Central memory CD4-positive, alpha-beta T cell (primary cell): Measurements from ENCODE around the gene MADD.

Experiments
- DNase-seq: peaks from one replicate; pipeline ENCODE4 v3.0.0; 2022
- total RNA-seq, 3 experiments: gene quantifications; one replicate each; lab custom pipeline; 2026; lab: John Stamatoyannopoulos, UW

Gene MADD
- total RNA-seq, result 104 to 217 (median 167) reads per million in 3 experiments

DNA sequence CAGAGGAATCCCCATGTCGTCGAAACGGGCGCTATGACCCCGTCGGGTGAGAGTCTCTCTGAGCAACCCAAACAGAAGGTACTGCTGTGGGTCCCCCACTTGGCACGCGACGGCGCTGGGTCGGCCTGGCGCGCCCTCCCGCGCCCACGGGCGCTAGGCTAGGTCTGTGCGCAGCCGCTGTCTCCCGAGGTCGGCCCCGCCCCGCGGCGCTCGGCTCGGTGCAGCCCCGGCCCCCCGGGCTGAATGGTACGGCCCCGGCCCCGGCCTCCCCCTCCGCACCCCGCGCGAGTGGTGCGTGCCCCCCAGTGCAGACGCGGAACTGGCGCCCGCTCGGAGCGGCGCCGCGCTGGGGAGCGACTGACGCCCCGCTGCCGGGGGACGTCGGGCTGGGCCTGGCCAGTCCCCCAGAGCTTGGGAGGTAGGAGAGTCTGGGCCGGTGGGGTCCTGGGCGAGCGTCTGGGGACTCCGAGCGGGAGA, at the start of gene MADD:
Gene MADD, plus strand, starts transcription at position 305 of the 477 bp plus-strand sequence.
- peak; percentile 89 for DNase-seq

DNA sequence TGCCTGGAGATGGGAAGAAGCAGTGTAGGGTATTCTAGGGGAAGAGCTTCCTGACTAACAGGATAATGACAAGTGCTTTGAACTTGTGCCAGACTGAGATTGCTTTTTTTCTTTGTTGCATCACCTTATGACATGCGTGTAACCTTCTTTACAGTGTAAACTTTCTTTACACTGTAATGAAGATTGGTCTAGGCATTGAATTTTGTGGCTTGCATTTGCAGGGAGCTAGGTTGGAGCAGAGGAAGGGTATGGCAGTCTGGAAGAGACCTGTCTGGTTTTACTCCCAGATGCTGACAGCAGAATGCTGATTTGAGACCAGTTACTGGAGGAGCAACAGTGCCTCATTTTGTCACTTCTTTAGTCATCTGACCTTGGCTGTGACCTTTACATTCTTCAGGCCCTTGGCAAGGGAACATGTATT, 49.5 kb upstream of the MADD start:
- no peak for DNase-seq

DNA sequence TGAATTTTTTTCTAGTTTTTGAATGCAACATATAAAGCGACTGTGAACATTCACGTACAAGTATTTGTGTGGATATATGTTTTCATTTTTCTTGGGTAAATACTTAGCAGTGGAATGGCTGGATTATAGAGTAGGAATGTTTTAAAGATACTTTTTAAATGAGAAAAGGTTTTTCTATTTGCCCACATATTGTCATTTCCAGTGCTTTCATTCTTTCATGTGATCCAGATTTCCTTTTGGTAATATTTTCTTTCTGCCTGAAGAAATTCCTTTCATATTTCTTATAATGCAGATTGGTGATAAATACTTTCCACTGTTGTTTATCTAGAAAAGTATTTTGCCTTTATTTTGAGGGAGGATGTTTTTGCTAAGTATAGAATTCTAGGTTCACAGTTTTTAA, 47.2 kb upstream of the MADD start:
- DNase-seq, result no peak

DNA sequence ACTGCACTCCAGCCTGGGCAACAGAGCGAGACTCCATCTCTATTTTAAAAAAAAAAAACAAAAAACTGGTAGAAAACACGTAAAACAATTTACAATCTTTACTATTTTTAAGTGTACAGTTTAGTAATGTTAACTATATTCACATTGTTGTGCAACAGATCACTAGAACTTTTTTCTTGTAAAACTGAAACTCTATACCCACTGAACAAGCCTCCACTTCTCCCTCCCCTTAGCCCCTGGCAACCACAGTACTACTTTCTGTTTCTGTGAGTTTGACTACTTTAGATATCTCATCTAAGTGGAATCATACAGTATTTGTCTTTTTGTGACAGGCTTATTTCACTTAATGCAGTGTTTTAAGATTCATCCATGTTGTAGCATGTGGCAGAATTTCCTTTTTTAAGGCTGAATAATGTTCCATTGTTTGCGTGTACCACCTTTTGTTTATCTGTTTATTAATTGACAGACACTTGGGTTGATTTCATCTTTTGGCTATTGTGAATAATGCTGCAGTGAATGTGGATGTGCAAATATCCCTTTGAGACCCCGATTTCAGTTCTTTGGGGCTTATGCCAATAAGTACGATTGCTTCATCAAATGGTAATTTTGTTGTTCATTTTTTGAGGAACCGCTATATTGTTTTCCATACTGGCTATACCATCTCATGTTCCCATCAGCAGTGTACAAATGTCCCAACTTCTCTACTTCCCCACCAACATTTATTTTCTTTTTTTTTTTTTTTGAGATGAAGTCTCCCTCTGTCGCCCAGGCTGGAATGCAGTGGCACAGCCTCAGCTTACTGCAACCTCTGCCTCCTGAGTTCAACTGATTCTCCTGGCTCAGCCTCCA, 44.2 kb upstream of the MADD start:
- DNase-seq, result no peak

DNA sequence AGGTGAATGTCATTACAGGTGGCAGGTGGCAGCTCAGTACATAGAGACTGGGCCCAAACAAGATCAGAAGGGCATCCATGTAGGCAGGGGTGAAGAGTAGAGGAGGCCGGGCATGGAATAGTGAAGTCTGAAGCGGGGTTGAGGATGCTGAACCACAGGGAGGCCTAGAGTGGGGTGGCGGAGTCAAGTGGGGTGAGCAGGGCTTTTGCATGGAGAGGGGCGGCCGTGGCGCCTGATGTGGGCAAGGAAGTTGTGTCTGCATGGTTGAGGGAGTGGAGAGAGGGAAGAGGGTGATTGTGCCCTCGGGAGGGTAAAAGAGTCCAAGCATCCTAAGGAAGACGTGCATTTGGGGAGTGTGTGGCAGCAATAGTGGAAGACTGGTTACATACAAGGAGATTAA, 40.8 kb upstream of the MADD start:
- no peak for DNase-seq

DNA sequence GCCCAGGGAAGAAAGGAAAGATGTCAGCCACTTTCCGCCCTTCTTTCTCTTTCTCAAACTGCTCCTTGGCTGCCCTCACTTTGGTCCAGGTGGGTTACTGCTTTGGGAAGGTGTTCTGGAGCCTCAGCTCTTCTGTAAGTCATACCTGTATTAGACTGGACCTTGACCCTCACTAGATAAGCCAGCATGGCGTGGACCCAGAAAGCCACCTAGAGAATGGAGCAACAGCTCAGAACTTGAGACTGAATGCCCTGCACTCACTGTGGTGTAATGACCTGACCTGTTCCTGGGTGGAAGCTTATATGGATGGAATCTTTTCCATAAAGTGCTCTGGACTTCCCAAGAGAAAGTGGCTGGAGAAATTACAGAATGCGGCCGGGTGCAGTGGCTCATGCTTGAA, 36.9 kb upstream of the MADD start:
- no peak for DNase-seq

DNA sequence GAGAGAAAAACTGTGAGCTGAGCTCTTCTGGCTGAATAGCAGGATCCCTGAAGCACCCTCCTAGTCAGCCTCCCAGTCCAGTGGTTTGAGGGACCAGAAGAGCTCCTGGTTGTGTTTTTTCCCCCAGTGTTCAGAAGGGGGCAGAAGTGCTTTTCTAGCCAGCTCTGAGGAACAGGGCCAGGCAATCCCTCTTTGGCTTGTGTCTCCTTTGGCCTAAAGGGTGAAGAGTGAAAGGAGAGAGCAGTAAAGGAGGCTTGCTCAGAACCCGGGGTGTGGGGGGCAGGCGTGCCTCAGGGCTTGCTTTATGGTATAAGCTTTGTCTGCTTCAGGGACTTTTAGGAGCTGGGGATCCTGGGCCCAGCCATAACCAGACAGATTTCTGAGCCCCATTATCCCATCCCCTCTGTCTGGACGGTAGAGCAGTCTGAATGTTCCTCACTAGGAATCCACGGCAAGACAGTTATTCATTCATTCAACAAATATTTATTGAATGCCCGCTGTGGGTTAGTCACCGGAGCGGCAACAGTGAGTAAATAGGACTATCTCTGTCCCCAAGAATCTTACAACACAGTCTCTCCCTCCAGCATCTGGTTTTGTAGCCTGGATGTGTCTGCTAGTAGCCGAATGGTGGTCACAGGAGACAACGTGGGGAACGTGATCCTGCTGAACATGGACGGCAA, 35.8 kb upstream of the MADD start:
- no peak for DNase-seq

DNA sequence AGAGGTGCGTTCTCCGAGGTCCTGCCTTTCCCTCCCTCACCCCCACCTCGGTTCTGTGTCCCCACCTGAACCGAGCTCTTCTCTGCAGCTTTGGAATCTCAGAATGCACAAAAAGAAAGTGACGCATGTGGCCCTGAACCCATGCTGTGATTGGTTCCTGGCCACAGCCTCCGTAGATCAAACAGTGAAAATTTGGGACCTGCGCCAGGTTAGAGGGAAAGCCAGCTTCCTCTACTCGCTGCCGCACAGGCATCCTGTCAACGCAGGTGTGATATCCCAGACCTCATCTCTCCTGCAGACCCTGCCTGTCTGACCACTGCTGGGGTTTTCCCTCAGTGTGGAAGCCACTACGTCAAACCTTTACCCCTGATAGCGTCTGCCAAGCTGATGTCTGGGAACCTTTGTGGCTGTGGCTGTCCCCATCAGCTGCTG, 35.2 kb upstream of the MADD start:
- DNase-seq, result peak; percentile 87

DNA sequence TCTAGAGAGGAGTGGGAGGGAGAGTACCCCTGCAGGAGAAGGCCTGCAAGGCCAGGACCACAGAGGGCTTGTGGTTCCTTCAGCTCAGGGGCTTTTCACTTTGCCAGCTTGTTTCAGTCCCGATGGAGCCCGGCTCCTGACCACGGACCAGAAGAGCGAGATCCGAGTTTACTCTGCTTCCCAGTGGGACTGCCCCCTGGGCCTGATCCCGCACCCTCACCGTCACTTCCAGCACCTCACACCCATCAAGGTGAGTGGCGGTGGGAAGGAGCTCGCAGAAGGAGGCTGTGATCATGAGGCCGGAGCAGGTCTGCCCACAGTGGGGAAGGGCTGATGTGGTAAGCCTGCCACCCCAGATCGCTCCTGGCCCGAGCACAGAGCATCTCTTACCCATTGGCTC, 34.8 kb upstream of the MADD start:
- DNase-seq, result no peak

DNA sequence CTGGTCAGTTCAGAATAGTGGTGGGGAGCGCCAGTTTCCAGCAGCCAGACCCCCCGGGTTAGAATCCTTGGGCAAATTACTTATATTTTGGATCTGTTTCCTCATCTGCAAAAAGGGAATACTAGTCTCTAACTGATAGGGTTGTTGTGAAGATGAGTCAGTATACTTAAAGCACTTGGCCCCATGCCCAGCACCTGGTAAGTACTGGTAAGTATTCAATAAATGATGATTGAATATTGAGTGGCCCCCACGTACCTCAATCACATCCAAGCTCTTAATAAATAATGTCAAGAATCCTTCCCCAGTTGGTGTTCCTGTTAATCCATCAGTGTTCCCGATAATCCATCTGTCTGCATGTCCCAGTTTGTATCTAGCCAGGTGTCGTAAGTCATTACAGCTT, 33.5 kb upstream of the MADD start:
- DNase-seq, result no peak

DNA sequence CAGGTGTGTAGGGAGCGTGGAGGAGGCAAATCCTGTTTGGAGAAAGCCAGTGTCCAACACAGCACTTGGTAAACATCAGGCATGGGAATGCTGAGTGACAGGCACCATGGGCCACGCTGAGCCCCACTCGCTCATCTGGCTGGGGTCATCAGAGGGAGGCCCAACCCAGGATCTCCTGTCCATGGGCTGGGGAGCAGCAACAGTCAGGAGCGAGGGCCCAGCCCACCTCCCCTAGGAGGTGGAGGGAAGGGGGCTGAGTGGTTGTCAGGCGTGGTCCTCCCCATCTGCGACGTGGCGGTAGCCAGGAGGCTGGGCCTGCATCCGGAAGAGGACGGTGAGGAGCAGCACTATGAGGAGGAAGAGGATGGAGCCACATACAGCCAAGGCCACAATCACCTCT, 30.1 kb upstream of the MADD start:
- DNase-seq, result no peak

DNA sequence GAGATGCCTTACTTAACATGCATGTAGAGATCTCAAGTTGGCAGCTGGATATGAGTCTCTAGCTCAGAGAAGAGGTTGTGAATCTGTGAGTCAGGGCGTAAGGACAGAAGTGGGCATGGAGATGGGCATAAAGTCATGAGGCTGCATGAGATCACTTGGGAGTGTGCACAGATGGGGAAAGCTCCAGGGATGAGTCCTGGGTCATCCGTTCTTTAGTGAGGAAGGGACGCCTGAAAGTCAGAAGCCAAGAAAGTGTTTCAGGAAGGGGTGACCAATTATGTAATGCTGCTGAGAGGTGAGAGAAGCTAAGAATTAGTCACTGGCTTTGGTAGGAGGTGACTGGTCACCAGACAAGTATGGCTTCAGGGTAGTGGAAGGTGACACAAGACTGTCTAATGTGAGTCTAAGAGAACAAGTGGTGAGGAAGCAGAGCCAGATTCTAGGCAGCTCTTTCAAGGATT, 28.1 kb upstream of the MADD start:
- no peak for DNase-seq

DNA sequence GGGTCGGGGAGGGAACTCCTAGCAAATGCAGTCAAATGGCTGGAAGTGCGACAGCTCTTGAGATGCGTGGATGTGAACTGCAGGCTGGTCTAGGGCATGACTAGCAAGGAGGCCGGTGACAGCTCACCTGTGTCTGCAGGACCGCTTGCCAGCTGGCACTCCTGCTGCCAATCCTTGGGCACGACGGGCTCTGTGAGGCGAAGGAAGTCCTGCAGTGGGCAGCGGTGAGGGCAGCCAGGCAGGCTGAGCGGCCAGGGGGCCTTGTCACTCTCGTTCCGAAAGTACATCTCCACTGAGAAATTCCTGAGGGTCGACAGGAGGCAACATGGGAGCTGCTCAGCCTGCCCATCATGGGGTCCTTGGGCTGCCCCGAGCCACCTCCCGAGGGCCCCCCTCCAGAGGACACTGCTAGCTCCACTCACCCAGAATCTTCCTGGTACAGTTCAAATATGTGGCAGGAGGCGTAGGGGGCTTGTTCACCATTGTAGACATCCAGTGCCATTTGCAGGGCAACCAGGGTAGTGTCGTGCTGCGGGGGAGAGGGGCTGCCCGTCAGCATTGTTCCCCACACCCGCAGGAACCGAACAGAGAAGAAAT, 27.2 kb upstream of the MADD start:
- DNase-seq, result no peak

DNA sequence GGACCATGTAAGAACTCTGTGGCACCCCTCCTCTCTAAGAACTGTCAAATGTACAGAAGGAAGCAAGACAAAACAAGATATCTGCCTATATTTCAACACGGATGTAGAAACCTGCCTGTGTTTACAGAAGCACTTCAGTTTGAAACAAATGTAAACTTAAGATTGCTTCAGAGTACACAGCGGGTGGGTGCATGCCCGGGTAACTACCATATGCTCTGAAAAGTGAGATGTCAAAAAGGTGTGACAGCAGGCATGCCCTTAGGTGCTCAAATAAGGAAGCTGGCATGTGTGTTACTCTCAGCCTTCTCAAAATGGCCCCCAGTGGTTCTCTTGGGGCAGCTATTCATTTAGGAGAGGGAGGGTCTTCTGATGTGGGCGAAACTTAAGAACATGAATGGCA, 26.5 kb upstream of the MADD start:
- DNase-seq, result no peak

DNA sequence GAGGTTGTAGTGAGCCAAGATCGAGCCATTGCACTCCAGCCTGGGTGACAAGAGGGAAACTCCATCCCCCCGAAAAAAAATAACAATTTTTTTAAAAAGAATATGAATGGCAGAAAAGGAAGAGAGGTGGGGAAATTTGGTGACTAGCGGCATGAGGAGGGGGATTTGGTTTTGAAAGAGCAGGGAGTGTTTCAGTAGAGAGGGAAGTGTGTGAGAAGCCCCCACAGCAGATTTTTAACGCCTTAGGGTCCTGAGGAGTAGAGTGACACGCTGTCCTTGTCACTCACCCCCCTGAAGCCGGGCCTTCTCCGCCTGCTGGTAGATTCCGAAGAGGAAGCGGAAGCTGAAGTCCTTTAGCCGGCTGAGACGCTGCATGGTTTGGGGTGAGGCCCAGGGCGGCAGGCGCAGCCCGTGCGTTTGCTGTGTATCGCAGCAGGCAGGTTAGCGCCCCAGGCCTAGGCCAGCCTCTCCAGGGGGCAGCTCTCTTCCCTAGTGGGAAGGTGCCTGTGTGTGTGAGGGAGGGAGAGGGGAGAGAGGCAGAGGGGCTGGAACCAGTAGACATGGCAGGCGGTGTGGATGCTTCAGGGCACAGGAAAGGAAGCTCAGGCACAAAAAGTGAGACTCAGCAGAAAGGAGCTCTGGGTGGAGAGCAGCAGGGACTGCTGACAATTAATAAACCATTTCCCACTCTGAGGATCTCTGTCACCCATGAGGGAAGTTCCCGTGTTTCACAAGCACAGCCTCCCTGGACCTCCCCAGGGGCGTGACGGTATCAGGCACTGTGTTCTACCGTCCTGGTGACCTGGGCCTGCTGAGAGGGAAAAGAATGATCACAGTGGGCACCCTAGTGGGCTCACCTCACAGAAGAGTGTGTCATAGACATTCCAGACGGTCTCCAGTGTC, 25.2 kb upstream of the MADD start:
- no peak for DNase-seq

DNA sequence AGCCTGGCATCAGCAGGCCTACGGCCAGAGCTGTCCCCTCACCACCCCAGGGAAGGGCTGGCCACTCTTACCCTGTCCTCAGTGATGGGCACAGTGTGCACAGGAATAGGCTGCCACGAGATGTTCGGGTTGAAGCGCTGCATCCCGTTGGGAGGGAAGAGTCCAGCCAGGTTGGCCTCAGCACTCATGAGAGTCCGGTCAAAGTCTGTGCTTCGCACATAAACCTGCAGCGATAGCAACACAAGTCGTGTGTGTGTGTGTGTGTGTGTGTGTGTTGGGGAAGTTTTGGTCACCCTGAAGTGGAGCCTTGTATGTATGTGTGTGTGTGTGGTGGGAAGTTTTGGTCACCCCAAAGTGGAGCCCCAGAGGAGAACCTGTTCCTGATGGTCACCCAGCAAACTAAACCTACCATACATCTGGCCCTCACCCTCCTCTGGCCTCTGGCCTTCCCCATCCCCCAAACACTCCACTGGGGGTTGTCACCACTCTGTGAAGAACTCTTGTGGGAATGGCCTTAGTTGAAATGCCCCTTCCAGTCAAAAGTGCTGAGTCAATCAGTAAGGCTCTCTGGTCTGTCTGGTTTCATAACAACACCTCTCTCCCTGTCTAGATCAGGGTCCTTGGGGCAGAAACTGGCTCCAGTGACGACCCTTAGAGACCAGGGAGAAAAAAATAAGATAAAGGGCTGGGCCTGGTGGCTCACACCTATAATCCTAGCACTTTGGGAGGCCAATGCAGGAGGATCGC, 24.1 kb upstream of the MADD start:
- DNase-seq, result no peak

DNA sequence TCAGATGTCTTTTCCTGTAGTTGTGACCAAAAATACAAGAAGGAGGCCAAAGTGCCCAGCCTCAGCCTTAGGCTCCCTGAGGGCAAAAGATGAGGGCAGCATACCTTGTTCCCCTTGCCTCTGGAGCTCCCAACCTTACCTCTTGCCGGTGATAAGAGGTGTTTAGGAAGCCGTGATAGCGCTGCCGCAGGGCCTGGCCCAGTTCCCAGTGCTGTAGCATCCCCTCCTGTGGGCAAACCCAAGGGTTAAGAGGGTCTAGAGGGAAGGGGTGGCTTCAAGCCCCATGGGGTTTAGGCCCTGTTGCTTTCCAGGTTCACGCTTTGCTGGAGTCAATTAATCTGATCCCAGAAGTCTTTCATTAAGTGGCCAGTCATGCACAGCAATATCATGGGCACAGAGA, 22.4 kb upstream of the MADD start:
- DNase-seq, result no peak

DNA sequence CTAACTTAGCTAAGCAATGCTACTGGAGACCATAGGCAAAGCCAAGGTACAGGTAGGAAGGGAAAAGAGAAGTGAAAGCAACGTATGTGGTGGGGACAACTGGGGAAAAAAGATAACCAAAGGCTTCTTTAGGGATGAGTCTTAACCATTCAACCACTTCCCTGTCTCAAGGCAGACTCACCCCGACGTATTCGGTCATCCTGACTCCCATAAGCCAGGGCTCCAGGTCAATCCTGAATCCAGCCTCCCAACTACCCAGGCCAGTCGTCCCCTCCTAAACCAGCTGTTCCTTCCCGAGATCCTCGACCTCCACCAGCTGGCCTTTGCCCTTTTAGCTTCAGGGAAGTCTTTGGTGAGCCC, 21.6 kb upstream of the MADD start:
- no peak for DNase-seq

DNA sequence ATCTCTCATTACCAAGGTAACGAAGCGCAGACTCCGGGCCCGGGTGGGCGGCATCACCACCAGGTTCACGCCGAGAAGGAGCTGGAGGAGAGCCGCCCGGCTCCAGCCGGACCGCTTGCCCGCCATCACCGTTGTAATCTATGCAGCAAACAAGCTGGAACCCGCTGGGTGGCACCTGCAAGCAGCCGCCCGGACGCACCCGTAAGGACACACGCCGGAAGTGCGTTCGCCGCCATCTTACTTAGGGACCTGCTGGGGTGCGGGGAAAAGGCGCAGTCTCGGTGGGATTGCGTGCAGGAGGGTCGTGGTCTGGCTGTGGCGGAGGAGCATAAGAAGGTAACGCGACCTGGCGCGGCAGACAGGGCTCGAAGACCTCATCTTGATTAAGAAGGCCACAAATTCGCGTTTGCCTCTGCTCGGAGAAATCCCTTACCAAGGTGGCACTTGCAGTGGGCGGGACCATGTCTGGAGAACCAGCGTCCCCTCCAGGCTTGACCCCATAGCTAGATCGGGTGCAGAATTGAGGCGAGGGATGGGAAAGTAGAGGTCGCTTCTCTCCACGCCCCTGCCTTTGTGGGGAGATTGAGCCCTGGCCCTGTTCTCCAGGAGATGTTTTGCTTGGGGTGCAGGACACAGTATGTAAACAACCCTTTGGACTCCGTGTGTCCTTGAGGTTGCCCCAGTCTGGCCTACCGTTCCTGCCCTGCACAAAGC, 21.1 kb upstream of the MADD start, which contains the start of gene ACP2:
Gene ACP2, minus strand, starts transcription at position 151 of the 714 bp plus-strand sequence. Its CDS starts 25 bp downstream, at position 126.
- DNase-seq, result peak; percentile 84

DNA sequence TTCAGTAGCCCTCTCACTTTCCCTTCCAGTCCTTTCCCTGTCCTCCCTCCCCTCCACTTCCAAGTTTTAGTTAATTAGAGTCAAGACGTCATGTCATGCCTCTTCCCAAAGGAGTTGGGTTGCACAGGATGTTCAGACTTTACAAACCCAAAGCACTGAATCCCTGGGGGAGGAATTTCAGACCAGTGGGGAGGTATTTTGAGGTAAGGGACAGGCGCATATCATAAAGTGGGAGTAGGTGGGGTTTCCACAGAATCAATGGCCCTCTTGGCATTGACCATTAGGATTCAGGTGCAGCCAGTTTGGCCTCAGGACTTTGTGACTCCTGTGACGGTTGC, 20.6 kb upstream of the MADD start:
- DNase-seq, result no peak

DNA sequence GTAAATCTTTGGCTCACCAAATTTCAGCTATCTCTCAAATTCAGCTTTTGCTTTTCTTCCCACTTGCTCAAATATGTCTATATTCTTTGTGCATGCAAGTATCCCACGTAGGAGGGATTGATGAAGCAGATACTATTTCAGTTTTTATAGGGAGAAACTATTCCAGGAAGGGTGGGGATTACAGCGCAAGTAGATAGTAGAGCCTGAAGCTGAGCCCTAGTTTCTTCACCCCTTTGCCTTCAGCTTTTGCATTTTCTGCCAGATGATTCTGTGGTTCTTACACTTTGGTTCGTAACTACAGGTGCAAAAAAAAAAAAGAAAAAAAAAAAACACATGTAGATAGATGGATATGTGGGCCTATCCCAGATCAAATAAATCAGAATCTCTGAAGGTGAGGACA, 18.2 kb upstream of the MADD start:
- DNase-seq, result no peak
